HPDE6-E6E7 (cell line): ENCODE results near the gene SLC52A3.
"Not testable (repeated sequence)": the region's sequence is repeated elsewhere in the genome, so short reads cannot be mapped to it uniquely, and the experiment has no call there.

Experiments used
- DNase-seq: peaks from one replicate; pipeline ENCODE4 v3.0.0; 2011; ENCODE audit warnings: missing footprints; ENCODE audit errors: extremely low spot score

SLC52A3 gene

DNA sequence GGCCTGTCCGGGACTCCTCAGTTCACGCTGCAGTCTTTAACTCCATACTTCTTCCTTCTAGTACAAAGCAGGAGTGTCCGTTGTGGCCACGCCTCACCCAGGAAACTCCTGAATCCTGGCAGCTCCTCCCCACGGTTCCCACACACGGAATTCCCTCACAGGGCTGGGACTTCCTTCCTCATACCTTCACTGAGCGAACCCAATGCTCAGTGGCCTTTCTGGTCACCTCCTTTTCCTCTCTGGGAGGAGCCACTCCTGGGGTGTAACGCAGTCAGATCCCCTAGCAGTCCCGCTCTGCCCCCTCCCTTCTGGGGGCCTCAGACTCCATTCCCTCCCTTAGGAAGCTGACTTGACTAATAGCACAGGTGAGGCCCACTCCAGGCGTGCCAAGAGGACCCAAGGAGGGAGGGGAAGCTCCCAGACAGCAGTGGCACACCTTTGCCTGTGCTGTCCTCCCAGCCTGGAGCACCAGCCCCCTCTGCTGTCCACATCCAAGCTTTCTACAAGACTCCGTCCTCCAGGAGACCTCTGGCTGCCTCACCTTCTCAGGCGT, at the start of gene SLC52A3:
Gene SLC52A3, minus strand, starts transcription at position 75 of the 553 bp plus-strand sequence. CDS start 2,726 bp downstream, outside the sequence.
- peak; percentile 100 for DNase-seq

DNA sequence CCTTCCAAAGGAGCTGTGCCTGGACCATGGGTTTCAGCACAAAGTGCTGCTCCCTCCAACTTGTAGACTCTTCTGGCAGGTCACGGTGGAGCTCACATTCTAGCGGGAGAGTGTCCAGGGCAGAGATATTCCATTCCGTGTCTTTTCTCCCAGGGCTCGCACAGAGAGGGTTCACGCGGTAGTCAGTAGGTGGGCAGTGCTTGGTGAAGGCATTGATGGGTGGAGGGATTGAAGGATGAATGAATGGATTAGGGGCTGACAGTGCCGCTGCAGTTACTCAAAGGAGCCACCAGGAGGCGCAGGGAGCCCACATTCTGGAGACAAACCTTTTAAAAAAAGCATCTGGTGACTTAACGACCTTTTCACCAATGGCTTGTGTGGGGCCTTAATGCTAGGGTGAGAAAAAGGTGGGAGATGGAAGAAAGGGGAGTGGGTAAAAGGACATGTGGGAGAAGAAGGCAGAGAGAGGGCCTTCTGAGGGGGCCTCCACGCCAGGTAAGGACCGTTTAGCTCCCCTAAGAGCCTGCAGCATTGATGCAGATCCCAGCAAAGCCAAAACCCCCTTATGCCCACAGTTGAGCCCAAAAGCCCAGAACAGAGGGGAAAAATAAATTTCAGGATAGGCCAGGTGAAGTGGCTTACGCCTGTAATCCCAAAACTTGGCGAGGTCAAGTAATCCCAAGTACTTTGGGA, 47.8 kb upstream of the SLC52A3 start:
- DNase-seq = peak; percentile 72

DNA sequence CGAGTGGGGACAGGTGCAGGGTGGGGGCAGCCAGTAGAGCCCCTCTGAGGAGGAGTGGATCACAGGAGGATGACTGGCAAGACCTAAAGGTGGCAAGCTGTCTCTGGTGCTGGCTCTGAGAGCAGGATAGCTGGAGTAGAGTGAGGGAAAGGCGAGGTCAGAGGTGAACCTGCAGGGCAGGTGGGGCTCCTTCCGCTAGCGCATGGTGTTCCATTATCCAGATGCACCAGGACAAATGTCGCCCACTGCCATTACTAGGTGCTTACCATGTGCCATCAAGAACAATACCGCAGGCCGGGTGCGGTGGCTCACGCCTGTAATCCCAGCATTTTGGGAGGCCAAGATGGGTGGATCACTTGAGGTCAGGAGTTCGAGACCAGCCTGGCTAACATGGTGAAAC, 46.9 kb upstream of the SLC52A3 start:
- DNase-seq = no peak

DNA sequence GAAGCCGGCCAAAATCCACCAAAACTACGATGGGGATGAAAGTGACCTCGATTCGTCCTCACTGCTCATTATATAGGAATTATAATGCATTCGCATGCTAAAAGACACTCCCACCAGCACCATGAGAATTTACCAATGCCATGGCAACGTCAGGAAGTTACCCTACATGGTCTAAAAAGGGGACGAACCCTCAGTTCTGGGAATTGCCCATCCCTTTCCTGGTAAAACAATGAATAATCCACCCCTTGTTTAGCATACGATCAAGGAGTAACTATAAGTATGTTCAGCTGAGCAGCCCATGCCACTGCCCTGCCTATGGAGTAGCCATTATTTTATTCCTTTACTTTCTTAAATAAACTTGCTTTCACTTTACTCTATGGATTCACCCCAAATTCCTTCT, 45.1 kb upstream of the SLC52A3 start:
- DNase-seq = no peak

DNA sequence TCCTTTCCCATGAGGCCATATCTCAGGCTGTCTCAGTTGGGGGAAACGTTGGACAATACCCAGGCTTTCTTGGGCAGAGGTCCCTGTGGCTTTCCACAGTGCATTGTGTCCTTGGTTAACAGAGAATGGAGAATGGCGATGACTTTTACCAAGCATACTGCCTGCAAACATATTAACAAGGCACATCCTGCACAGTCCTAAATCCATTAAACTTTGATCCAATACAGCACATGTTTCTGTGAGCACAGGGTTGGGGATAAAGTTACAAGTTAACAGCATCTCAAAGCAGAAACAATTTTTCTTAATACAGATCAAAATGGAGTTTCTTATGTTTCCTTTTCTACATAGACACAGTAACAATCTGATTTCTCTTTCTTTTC, 44.1 kb upstream of the SLC52A3 start:
- not testable (repeated sequence) for DNase-seq

DNA sequence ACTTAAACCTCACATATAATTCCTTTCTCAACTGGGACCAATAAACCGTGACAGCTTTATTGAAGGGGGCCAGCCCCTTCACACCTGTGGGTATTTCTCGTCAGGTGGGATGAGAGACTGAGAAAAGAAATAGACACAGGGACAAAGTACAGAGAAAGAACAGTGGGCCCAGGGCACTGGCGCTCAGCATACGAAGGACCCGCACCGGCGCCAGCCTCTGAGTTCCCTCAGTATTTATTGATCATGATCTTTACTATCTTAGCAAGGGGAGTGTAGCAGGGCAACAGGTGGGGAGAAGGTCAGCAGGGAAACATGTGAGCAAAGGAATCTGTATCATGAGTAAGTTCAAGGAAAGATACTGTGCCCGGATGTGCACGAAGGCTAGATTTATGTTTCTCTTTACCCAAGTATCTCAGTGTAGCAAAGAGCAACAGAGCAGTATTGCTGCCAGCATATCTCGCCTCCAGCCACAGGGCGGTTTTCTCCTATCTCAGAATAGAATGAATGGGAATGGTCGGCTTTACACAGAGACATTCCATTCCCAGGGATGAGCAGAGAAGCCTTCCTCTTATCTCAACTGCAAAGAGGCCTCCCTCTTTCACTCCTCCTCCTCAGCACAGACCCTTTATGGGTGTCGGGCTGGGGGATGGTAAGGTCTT, 43.6 kb upstream of the SLC52A3 start:
- DNase-seq = not testable (repeated sequence)

DNA sequence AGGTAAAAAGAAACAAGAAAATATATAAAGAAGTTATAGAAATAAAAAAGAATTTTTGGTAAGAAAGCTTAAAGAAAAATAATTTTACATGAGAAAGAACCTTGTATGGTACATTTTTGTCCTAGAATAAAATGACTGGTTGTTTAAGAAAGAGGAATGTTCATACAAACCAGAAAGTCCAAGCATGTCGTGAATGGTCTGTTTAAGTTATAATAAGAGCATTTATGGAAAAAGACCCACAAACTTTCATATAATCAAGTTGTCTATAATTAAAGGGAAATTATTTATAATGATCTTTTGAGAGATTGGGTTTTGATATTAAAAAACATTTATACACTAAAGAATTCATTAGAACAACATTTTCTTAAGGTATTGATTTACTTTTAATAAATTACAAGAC, 37.4 kb upstream of the SLC52A3 start:
- DNase-seq = no peak

DNA sequence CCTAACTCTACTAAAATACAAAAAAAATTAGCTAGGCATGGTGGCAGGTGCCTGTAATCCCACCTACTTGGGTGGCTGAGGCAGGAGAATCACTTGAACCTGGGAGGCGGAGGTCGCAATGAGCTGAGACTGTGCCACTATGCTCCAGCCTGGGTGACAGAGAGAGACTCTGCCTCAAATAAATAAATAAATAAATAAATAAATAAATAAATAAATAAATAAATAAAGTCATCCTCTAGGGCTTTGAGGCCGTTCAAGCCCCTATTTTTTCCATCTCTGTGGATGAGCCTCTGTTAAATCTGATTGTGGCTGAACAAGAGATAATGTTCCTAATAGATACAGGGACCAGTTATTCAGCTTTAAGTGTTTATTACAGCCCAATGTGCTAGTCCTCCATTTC, 33.4 kb upstream of the SLC52A3 start:
- no peak for DNase-seq

DNA sequence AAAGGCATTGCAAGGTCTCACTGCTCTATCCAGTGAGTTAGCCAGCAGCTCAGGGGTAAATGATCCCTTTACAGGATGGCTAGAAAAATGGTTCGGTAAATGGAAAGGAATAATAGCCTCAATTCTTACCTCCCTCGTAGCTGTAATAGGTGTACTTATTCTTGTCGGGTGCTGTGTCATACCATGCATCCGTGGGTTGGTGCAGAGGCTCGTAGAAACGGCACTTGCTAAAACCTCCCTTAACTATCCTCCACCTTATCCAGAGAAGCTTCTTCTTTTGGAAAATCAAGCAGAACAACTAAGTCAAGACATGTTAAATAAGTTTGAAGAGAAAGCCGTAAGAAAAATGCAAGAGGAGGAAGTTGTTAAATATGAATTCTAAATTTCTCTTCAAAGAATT, 31.7 kb upstream of the SLC52A3 start:
- DNase-seq = not testable (repeated sequence)

DNA sequence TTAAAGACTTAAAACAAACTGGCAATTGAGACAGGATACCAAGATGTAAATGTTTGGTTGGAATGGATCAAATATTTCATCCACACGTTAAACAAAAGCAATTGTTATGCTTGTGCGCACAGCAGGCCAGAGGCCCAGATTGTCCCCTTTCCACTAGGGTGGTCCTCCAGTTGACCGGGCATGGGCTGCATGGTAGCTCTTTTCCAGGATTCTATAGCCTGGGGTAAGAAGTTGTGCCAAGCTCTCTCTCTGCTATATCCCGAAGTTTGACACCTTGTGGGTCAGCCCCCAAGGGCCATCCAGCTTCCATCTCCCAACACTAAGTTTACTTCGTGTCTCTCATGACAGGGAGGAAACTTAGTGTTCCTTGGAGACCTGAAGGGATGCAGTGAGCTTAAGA, 30.4 kb upstream of the SLC52A3 start:
- not testable (repeated sequence) for DNase-seq

DNA sequence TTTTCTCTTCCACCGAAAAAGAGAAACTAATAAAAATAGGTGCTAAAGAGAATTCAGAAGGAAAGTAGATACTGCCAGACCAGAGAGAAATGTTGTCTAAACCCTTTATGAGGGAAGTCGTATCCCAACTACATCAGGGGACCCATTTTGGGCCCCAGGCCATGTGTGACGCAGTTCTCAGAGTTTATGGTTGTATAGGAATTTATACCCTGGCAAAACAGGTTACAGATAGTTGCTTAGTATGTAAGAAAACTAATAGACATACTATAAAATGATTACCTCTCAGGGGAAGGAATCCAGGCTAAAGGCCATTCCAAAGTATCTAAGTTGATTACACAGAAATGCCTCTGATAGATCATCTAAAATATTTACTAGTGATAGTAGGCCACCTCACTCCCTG, 28.6 kb upstream of the SLC52A3 start:
- DNase-seq = no peak

DNA sequence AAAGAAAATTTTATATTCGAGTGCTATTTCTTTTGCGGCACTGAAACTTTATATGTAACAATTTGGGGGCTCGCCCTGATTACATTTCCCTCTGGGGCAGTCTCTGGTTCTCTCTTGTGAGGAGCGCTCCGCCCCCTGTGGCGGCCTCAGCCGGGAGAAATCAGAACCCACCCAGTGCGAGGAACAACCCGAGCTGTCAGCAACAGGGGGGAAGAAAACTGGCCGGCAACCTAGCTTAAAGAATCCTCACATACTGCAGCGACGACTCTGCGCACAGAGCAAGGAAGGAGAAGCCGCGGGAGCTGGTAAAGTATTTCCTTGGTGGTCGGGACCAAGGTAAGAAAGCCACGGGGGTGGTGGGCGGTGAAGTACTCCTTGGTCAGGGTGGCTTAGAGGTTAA, 23.9 kb upstream of the SLC52A3 start:
- no peak for DNase-seq

DNA sequence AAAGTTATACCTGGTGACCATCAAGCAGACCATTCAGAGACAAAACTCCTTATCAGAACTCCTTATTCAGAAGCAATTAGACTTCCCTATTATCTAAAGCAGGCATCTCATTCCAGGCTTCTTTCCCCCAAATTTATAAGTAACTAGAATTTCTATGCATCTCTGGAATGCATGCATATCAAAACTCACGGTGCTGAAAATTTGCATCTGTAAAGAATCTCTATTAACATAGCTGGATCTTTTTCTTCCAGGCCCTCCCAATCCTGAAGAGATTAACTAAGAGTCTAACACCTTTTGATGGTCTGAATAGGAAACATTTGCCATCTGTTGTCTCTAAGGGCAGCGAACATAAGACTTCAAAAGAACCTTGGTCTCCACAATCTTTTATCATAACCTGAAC, 22.8 kb upstream of the SLC52A3 start:
- DNase-seq = no peak

DNA sequence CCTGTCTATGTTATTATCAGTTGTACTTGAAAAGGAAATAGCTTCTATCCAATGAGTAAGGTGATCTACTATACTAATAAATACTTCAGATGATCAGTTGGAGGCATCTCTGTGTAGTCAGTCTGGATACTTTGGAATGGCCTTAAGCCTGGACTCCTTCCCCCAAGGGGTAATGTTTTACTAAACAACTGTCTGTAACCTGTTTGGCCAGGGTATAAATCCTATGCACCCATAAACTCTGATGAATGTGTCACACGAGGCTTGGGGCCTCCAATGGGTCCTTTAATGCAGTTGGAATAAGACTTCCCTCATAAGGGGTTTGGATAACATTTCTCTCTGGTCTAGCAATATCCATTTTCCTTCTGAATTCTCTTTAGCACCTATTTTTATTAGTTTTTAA, 19.5 kb upstream of the SLC52A3 start:
- DNase-seq = no peak

DNA sequence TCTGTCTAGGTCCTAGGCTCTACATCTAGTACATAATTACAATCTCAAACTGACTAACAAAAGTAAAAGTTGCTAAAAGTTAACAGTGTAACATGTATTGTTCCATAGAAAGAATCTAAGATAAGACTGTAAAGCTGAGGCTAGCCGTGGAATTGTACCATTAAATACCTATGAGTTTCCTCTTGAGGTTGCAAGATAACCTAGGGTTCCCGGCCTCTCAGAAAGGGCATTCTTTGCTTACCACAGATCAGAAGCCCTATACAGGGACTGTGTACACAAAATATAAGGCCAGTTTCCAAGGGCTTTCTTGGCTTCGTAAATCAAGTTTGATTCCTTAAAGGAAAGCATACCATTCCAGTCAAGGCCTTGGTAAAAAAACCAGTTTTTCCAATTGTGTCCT, 11.5 kb upstream of the SLC52A3 start:
- DNase-seq = no peak

DNA sequence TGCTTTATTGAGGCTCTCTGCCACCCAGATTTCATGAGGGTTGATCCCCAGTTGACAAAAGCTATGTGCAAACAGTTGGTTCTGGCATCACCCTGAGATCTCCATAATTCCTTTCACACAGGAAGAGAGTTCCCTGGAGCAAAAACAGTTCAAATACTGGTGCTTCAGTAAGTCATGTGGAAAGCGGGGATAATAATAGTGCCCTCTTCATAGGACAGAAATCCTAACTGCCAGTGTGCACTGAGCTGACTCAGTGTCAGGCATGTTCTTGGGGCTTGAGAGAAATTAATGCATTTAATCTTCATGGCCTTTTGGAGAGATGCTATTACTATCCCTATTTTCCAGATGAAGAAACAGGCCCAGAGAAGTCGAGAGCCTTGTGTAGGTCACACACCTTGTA, 7.9 kb upstream of the SLC52A3 start:
- DNase-seq = no peak

DNA sequence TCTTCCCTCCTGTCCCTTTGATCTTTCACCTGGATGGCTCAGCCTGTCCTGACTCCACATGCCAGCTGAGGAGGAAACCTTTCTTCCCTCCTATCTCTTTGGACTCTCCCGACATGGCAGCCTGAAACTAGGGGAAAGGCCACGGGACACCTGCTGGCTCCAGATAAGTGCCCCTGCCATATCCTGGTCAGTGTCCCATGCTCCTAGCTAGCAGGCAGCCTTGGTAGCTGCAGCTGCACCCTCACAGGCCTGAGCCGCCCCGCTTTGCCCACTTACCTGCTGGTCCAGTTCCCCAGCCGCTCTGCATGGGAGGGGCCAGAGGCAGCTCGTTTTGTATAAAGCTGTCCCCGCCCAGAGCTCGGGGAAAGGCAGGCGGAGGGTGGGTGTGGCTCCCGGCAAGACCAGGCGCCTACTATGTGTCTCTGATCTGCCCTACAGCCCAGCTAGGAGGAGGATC, 7.4 kb upstream of the SLC52A3 start:
- DNase-seq = no peak

DNA sequence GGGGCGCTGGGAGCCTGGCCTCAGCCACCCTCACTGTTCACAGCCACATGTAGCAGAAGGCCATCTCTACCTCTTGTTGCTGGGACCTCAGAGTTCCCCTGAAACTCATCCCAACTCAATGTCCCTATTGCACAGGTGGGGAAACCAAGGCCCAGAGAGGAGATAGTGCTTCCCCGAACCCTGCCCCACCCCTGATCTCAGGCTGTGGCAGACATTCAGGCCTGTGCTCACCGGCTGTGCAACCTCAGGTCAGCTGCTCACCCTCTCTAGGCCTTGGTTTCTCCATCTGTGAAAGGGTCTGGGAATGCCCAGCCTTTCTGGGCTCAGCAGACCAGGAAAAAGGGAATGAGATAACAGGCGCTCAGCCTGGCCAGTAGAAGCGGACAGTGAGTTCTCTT, 6.4 kb upstream of the SLC52A3 start:
- no peak for DNase-seq

DNA sequence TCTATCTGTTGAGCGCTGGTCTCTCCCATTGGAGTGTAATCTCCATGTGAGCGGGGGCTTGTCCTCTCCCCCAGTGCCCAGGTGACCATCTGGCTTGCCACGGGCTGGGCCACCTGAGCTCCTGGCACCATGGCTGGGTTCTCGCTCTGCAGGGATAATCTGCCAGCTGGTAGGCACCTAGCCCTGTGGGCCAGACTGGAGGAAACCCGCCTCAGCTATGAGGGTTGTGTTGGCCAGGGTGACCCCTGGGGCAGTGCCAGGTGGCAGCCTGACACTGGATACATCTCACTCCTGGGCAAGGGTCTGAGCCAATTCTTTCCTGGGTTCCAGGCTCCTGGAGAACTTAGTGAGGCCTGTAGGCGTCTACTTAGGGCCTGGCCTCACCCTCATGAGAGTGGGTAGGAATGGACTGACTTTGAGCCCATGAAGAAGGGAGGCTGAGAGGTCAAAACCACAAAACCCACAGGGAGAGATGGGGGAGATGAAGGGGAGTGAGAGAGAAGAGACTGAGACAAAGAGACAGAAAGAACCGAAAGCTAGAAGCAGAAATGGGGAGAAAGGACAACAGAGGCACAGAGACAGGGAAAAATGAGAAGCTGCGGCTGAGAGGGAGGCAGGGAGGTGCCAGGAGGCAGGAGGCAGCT, 5.8 kb upstream of the SLC52A3 start:
- no peak for DNase-seq

DNA sequence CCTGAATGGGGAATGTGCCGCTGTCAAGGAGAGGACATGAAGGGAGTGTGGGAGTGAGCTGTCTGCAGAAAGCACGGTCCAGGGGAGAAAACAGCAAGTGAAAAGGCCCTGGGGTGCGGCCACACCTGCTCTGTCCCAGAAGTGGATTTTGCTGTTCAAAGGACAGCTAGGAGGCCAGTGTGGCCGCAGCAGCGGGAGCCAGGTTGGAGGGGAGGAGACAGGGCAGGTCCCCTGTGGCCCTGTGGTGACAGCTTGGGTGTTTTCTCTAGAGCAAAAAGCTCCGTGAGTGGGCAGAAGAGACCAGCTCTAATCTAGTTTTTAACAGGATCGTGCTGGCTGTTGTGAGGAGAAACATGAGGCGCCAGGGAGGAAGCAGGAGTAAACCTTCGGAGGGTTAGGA, 4.5 kb upstream of the SLC52A3 start:
- DNase-seq = no peak

DNA sequence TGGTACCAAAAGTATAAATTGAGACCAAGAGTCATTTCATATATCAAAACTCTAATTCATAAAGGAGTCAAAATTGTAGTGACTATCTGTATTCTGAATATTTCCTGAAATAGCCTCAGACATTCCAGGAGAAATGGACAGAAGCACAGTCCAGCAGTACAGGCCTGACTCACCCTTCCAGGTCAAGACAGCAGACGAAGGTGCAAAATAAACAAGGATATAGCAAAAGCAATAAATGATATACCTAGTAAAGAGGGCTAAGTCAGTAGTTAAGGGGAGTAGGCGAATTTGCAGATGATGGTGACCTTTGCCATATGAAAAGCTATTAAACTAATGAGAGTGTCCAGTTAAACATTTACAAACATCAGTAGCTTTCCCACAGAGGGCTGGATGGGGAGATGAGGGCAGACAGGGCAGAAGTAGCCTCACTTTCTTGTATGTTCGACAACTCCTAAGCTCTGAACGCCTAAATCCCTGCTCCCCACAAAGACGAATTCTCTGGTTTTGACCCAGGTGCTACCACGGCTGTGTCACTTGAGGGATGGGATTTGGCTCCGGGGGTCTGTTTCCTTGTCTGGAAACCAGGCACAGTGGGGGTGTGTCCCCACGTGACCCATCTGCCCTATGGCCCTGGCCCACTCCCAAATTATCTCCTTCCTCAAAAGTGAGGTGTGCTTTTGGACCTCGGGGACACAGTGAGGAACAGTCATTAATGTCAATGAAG, 3.6 kb upstream of the SLC52A3 start:
- no peak for DNase-seq

DNA sequence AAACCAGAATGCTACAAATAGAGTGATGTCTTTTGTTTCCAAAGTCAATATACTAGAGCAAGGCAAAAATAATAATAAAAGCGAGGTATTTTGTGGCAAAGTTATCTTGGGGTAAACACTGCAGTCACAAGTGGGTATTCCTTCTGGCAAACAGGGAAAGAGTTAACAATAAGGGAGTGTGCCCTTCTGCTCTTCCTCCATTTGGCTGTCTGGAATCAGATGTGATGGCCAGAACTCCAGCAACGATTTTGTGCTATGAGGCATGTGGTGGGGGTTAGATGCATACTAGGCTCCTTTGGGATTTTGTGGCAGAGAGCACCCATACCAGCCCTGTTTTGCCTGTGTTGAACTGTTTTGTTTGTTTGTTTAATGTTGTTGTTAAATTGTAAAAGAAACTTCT, 2.4 kb upstream of the SLC52A3 start:
- no peak for DNase-seq
